ENCODE data around the gene IL15RA.

GRCh38 chr10:5983774-5984173 is 6.4 kb upstream of the IL15RA start:
- no peak for TF ChIP-seq POLR2A (IDR thresholded peaks at IDR 0.05; ENCODE audit: low read depth, low read length)
- no peak for TF ChIP-seq TAF1 (IDR thresholded peaks at IDR 0.05; ENCODE audit: borderline replicate concordance, low read depth, low read length)
- TF ChIP-seq POLR2AphosphoS5 (IDR thresholded peaks at IDR 0.05; ENCODE audit: low read depth, low read length): no peak
